HUES48 (cell line): ENCODE measurements around the gene HSCB.

Experiments used
- H3K27ac ChIP-seq: one replicate; pipeline ENCODE4 v1.7.0; 2013; ENCODE audit warnings: low read depth, low read length, inconsistent platforms
- H3K27me3 ChIP-seq: 2 replicates; pipeline ENCODE4 v1.6.1; 2013; ENCODE audit warnings: mild to moderate bottlenecking, low read length; ENCODE audit not compliant: control insufficient read depth, insufficient read depth
- H3K36me3 ChIP-seq: 2 replicates; pipeline ENCODE4 v1.6.1; 2013; ENCODE audit warnings: low read length; ENCODE audit not compliant: control insufficient read depth, insufficient read depth
- H3K4me1 ChIP-seq: 2 replicates; pipeline ENCODE4 v1.6.1; 2013; ENCODE audit warnings: mild to moderate bottlenecking, low read length; ENCODE audit not compliant: control insufficient read depth, insufficient read depth
- H3K4me3 ChIP-seq: 2 replicates; pipeline ENCODE4 v1.5.1; 2013; ENCODE audit warnings: mild to moderate bottlenecking, low read depth, low read length
- H3K9ac ChIP-seq: 2 replicates; pipeline ENCODE4 v1.6.1; 2013; ENCODE audit warnings: mild to moderate bottlenecking, low read depth, low read length, moderate library complexity
- H3K9me3 ChIP-seq: 2 replicates; pipeline ENCODE4 v1.6.1; 2013; ENCODE audit warnings: low read length; ENCODE audit not compliant: control insufficient read depth, insufficient read depth

The HSCB gene

GRCh38 chr22:28772633-28773460 lies 31.0 kb downstream of the HSCB start, which contains the start of gene CCDC117:
TSS of gene CCDC117 (plus strand) at chr22:28772695. CDS start at chr22:28772850, 155 bp downstream.
- peak within 1 kb of the TSS; percentile 88 for H3K9ac ChIP-seq
- H3K27me3 ChIP-seq, result no peaks in the 10 kb centered on the region
- H3K27ac ChIP-seq, result peak within 1 kb of the TSS; percentile 93
- H3K9me3 ChIP-seq, result no peaks in the 10 kb centered on the region
- peaks cover 25% of the 10 kb centered on the region for H3K36me3 ChIP-seq
- peak within 1 kb of the TSS; percentile 72 for H3K4me3 ChIP-seq
- no peaks in the 10 kb centered on the region for H3K4me1 ChIP-seq

DNA sequence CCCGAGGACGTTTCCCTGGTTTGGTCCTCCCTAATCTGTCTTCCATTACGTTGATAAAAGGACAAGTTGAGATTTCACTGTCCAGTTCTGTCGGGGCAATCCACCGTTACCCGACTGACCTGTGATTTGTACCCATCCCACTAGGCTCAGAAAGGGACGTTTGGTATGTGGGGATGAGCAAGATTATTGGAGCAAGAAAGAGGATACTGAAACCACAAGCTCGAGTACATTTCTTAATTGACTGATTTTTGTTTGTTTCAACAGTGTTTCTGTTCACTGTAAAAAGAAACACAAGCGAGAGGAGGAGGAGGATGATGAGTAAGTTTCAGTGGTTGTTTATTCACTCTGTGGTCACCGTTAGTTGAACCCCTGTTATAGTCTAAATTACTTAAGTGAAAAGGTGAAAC lies 31.6 kb downstream of the HSCB start:
- H3K27ac ChIP-seq, result peak overlapping the region; percentile 93
- H3K9me3 ChIP-seq, result no peaks in the 10 kb centered on the region
- no peaks in the 10 kb centered on the region for H3K4me1 ChIP-seq
- peak overlapping the region; percentile 72 for H3K4me3 ChIP-seq
- peak overlapping the region; percentile 62 for H3K9ac ChIP-seq
- no peaks in the 10 kb centered on the region for H3K27me3 ChIP-seq
- peaks cover 25% of the 10 kb centered on the region for H3K36me3 ChIP-seq

DNA sequence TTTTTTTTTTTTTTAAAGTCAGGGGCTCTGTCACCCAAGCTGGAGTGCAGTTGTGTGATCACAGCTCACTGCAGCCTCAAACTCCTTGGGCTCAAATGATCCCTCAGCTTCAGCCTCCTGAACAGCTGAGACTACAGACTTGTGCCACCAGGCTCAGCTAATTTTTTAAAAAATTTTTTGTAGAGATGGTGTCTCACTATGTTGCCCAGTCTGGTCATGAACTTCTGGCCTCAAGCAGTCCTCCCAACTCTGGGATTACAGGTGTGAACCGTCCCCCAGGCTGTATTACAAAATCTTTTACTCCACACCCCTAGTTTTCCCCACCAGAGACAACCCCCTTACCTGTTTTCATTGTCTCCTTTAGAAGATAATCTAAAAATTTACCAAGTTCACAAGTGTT lies 32.5 kb downstream of the HSCB start:
- Histone ChIP-seq H3K27me3 (no peaks in the 10 kb centered on the region), H3K36me3 (peaks cover 30% of the 10 kb centered on the region), H3K27ac (no peak overlapping the region), H3K9me3 (no peaks in the 10 kb centered on the region), H3K9ac (no peak overlapping the region), H3K4me1 (no peaks in the 10 kb centered on the region), H3K4me3 (no peak overlapping the region)

- H3K27me3 ChIP-seq, result no peaks in the 10 kb centered on the region
- H3K4me1 ChIP-seq, result no peaks in the 10 kb centered on the region
- H3K27ac ChIP-seq, result no peak overlapping the region
- H3K9me3 ChIP-seq, result no peaks in the 10 kb centered on the region
- H3K36me3 ChIP-seq, result peaks cover 63% of the 10 kb centered on the region
- H3K9ac ChIP-seq, result no peak overlapping the region
- no peak overlapping the region for H3K4me3 ChIP-seq
Measured at GRCh38 chr22:28779833-28780232, 38.0 kb downstream of the HSCB start.

DNA sequence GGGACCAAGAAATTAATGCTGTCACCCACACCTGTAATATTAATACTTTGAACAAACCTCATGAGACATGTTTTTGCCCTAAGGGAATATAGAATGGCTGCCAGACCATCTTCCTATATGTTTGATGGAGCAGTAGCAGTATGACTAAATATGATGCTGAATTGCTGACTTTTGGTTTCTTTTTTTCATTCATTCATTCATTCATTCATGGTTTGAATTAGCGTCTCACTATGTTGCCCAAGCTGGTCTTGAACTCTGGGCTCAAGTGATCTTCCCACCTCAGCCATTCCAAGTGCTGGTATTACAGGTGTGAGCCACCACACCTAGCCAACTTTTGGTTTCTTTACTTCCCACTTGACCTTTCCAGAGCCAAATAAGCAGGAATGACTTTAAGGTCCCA lies 38.5 kb downstream of the HSCB start:
- Histone ChIP-seq H3K27ac (no peak overlapping the region), H3K27me3 (no peaks in the 10 kb centered on the region), H3K4me1 (no peaks in the 10 kb centered on the region), H3K9me3 (no peaks in the 10 kb centered on the region), H3K36me3 (peaks cover 63% of the 10 kb centered on the region), H3K4me3 (no peak overlapping the region), H3K9ac (no peak overlapping the region)

GRCh38 chr22:28783786-28784671 lies 42.2 kb downstream of the HSCB start:
- H3K27ac ChIP-seq, result no peak overlapping the region
- no peak overlapping the region for H3K9ac ChIP-seq

GRCh38 chr22:28788601-28789000 lies 46.8 kb downstream of the HSCB start:
- Histone ChIP-seq H3K9me3 (no peaks in the 10 kb centered on the region), H3K27ac (no peak overlapping the region), H3K4me1 (no peaks in the 10 kb centered on the region), H3K27me3 (no peaks in the 10 kb centered on the region), H3K36me3 (peaks cover 53% of the 10 kb centered on the region), H3K4me3 (no peak overlapping the region), H3K9ac (no peak overlapping the region)

More at GRCh38 chr22:28783786-28784671, 42.2 kb downstream of the HSCB start:
- Histone ChIP-seq H3K4me3 (no peak overlapping the region), H3K4me1 (no peaks in the 10 kb centered on the region), H3K9me3 (no peaks in the 10 kb centered on the region), H3K36me3 (peaks cover 82% of the 10 kb centered on the region), H3K27me3 (no peaks in the 10 kb centered on the region)

DNA sequence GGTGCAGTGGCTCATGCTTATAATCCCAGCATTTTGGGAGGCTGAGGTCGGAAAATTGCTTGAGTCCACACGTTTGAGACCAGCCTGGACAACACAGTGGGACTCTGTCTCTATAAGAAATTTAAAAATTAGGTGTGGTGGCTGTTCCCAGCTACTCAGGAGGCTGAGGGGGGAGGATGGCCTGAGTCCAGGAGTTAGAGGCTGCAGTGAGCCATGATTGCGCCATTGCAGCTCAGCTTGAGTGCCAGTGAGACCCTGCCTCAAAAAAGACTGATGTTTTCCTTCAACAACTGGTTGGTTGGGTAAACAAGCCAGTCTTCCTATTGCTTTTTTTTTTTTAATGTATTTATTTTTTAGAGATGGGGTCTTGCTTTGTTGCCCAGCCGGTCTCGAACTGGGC lies 49.3 kb downstream of the HSCB start:
- Histone ChIP-seq H3K9me3 (no peaks in the 10 kb centered on the region), H3K4me3 (no peak overlapping the region), H3K27me3 (no peaks in the 10 kb centered on the region), H3K27ac (no peak overlapping the region), H3K4me1 (no peaks in the 10 kb centered on the region), H3K36me3 (peaks cover 53% of the 10 kb centered on the region), H3K9ac (no peak overlapping the region)

DNA sequence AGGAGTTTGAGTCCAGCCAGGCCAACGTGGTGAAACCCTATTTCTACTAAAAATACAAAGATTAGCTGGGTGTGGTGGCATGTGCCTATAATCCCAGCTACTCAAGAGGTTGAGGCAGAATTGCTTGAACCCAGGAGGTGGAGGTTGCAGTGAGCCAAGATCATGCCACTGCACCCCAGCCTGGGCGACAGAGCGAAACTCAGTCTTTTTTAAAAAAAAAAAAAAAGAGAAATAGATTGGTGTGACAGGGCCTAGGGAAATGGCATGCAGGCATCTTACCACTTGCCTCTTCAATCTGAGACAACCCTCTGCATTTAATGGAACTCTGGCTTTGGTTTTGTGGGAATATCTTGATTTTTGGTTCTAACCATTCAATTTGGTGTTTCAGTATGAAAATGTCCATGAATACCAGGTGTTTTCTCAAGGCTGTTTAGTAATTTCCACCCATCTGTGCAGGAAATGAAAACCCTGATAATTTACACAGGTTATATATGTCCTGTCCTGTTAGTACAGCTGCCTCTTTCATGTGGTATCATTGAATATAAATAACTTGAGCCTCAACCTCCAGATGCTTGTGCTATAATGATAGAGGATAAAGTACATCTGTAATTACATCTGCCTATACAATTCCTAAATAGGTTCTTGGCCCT lies 50.1 kb downstream of the HSCB start:
- Histone ChIP-seq H3K9ac (no peak overlapping the region), H3K9me3 (no peaks in the 10 kb centered on the region), H3K36me3 (peaks cover 53% of the 10 kb centered on the region), H3K27me3 (no peaks in the 10 kb centered on the region), H3K27ac (no peak overlapping the region), H3K4me3 (no peak overlapping the region), H3K4me1 (no peaks in the 10 kb centered on the region)

GRCh38 chr22:28792491-28793383 lies 50.9 kb downstream of the HSCB start:
- H3K36me3 ChIP-seq, result peaks cover 54% of the 10 kb centered on the region
- H3K27me3 ChIP-seq, result no peaks in the 10 kb centered on the region
- peak overlapping the region; percentile 7 for H3K27ac ChIP-seq
- H3K4me1 ChIP-seq, result no peaks in the 10 kb centered on the region
- H3K4me3 ChIP-seq, result no peak overlapping the region
- no peak overlapping the region for H3K9ac ChIP-seq
- H3K9me3 ChIP-seq, result no peaks in the 10 kb centered on the region
